ENCODE results near the gene LCP1.
A peak's percentile ranks its signal among the peaks of the same experiment; 100 is the strongest.

The LCP1 gene

GRCh38 chr13:46182491-46182877 lies 507 bp upstream of the LCP1 start:
- Histone ChIP-seq H3K4me3 (replicated peaks; ENCODE audit: insufficient read depth, low read length) (no peak overlapping the region), H3K27ac (replicated peaks) (peak overlapping the region; percentile 92)
- TF ChIP-seq GABPA (IDR thresholded peaks at IDR 0.05; ENCODE audit: low read depth) = no peak

GRCh38 chr13:46181377-46181839 lies 569 bp downstream of the LCP1 start:
- Histone ChIP-seq H3K27me3 (ENCODE audit: insufficient read depth, poor library complexity, severe bottlenecking) (no peaks in the 10 kb centered on the region), H3K4me3 (replicated peaks; ENCODE audit: insufficient read depth, low read length) (peak overlapping the region; percentile 41), H3K27ac (replicated peaks) (peak overlapping the region; percentile 92)
- no peak for DNase-seq (ENCODE audit: low read depth in 1 of 2, low spot score in 1 of 2)
- TF ChIP-seq REST (IDR thresholded peaks at IDR 0.05; ENCODE audit: insufficient replicate concordance, low read depth) (no peak), CTCF (IDR thresholded peaks at IDR 0.05; ENCODE audit: insufficient read depth, low read length) (no peak), POLR2AphosphoS5 (IDR thresholded peaks at IDR 0.05; ENCODE audit: low read depth) (no peak), SPI1 (IDR thresholded peaks at IDR 0.05; ENCODE audit: borderline replicate concordance, low read depth) (no peak), GABPA (IDR thresholded peaks at IDR 0.05; ENCODE audit: low read depth) (no peak)

More at GRCh38 chr13:46182491-46182877, 507 bp upstream of the LCP1 start:
- H3K27me3 ChIP-seq (ENCODE audit: insufficient read depth, poor library complexity, severe bottlenecking) = no peaks in the 10 kb centered on the region
- no peak for DNase-seq (ENCODE audit: low read depth in 1 of 2, low spot score in 1 of 2)

GRCh38 chr13:46179969-46180763 lies 1.8 kb downstream of the LCP1 start:
- Histone ChIP-seq H3K27ac (replicated peaks) (peak overlapping the region; percentile 92), H3K27me3 (ENCODE audit: insufficient read depth, poor library complexity, severe bottlenecking) (no peaks in the 10 kb centered on the region), H3K4me3 (replicated peaks; ENCODE audit: insufficient read depth, low read length) (peak overlapping the region; percentile 41)
- peak in 1 of 2 experiments; percentile 34 for DNase-seq (ENCODE audit: low read depth in 1 of 2, low spot score in 1 of 2)
- no peak for TF ChIP-seq GABPA (IDR thresholded peaks at IDR 0.05; ENCODE audit: low read depth)
- TF ChIP-seq POLR2AphosphoS5 (IDR thresholded peaks at IDR 0.05; ENCODE audit: low read depth) = peak; percentile 5; the same call in 1 of the 2 replicates

GRCh38 chr13:46179491-46179908 lies 2.5 kb downstream of the LCP1 start:
- peak overlapping the region; percentile 41 for H3K4me3 ChIP-seq (replicated peaks; ENCODE audit: insufficient read depth, low read length)
- DNase-seq (ENCODE audit: low read depth in 1 of 2, low spot score in 1 of 2) = peak; percentile 70 to 96

More at GRCh38 chr13:46179491-46179908, 2.5 kb downstream of the LCP1 start:
- Histone ChIP-seq H3K27me3 (ENCODE audit: insufficient read depth, poor library complexity, severe bottlenecking) (no peaks in the 10 kb centered on the region), H3K27ac (replicated peaks) (peak overlapping the region; percentile 92)
- peak; percentile 20 for TF ChIP-seq REST (IDR thresholded peaks at IDR 0.05; ENCODE audit: insufficient replicate concordance, low read depth)
- TF ChIP-seq POLR2AphosphoS5 (IDR thresholded peaks at IDR 0.05; ENCODE audit: low read depth) = peak; percentile 86
- peak; percentile 98 for TF ChIP-seq SPI1 (IDR thresholded peaks at IDR 0.05; ENCODE audit: borderline replicate concordance, low read depth)
- no peak for TF ChIP-seq CTCF (IDR thresholded peaks at IDR 0.05; ENCODE audit: insufficient read depth, low read length)

All from HL-60 (cell line).